GM12878 (cell line): ENCODE measurements around the gene WDR72. TPM values are rescaled to one million over a fixed set of nuclear protein-coding genes. Genes with fewer than 3 reads are reported as not detected.

Source experiments
- CHD1 ChIP-seq: IDR thresholded peaks from 2 replicates; pipeline ENCODE4 v1.6.1; 2012; ENCODE audit warnings: low read depth, low read length, improper control_type of control experiment
- POLR2AphosphoS5 ChIP-seq: IDR thresholded peaks from 2 replicates; pipeline ENCODE4 v1.6.1; 2011; ENCODE audit warnings: mild to moderate bottlenecking, low read length, inconsistent platforms
- TAF1 ChIP-seq: IDR thresholded peaks from 2 replicates; pipeline ENCODE4 v1.6.1; 2011; ENCODE audit warnings: mild to moderate bottlenecking, low read depth, low read length, borderline replicate concordance
- TCF3 ChIP-seq: IDR thresholded peaks from 2 replicates; pipeline ENCODE4 v1.6.1; 2012; ENCODE audit warnings: low read depth, mild to moderate bottlenecking, low read length, borderline replicate concordance; ENCODE audit not compliant: insufficient read depth
- YBX1 ChIP-seq: fragments of 450-650 bp; IDR thresholded peaks from 2 replicates; pipeline ENCODE4 v1.6.1; 2016; ENCODE audit warnings: antibody characterized with exemption
- ZBTB40 ChIP-seq: fragments of 450-650 bp; IDR thresholded peaks from 2 replicates; pipeline ENCODE4 v1.6.1; 2016; ENCODE audit warnings: mild to moderate bottlenecking, moderate library complexity, borderline replicate concordance
- polyA plus RNA-seq, 11 experiments: library from polyadenylated mRNA; depleted of rRNA in 4 of 11; unstranded in 6 of 11; stranded (reverse) in 5 of 11; fragments of >200 nt; fragmentation: Nextera tagmentation in 4 of 11; fragmentation: Illumina TruSeq in 1 of 11; extraction: Ambion mirVana in 4 of 11; extraction: Trizol in 1 of 11; gene quantifications; 1 replicate in 1 of 11; 2 replicates in 10 of 11; pipeline versions ENCODE4 v1.2.1 to v1.2.3, GENCODE V29; 2011 to 2016; ENCODE audit warnings: inconsistent platforms in 2 of 11, missing spikeins in 2 of 11, low read depth in 1 of 11
- total RNA-seq, 4 experiments: library from RNA; depleted of rRNA in 3 of 4; stranded (reverse); fragments of >200 nt in 3 of 4; fragmentation: Illumina TruSeq in 1 of 4; extraction: Trizol in 1 of 4; gene quantifications; 2 replicates each; pipeline versions ENCODE4 v1.2.1 to v1.2.3, GENCODE V29; 2013 to 2021
- TF ChIP-seq, protein P1 (sequence below), 3 experiments: IDR thresholded peaks in 2 of 3; conservative IDR thresholded peaks in 1 of 3; 2 replicates each; pipeline ENCODE4 v1.5.1; 2011; ENCODE audit warnings: low read depth in 3 of 3, low read length in 3 of 3, mild to moderate bottlenecking in 3 of 3, control low read depth in 2 of 3, moderate library complexity in 2 of 3, inconsistent platforms in 1 of 3, mixed read lengths in 1 of 3; ENCODE audit not compliant: control insufficient read depth in 2 of 3, insufficient read depth in 1 of 3; ENCODE audit errors: extremely low read depth in 1 of 3
- TF ChIP-seq, protein P2 (sequence below): IDR thresholded peaks from 2 replicates; pipeline ENCODE4 v1.6.1; 2012; ENCODE audit warnings: low read length, inconsistent platforms
- TF ChIP-seq, protein P3 (sequence below): fragments of 450-650 bp; formaldehyde crosslinking; IDR thresholded peaks from 2 replicates; pipeline ENCODE4 v1.4.0; 2020; ENCODE audit warnings: mild to moderate bottlenecking, moderate library complexity

WDR72 gene
- total and polyA plus RNA-seq, 10 of the 15 experiments (the other 5 are each of a cell fraction or from before 2014, with no cell fraction given): 0.03 TPM; not detected in 9

DNA sequence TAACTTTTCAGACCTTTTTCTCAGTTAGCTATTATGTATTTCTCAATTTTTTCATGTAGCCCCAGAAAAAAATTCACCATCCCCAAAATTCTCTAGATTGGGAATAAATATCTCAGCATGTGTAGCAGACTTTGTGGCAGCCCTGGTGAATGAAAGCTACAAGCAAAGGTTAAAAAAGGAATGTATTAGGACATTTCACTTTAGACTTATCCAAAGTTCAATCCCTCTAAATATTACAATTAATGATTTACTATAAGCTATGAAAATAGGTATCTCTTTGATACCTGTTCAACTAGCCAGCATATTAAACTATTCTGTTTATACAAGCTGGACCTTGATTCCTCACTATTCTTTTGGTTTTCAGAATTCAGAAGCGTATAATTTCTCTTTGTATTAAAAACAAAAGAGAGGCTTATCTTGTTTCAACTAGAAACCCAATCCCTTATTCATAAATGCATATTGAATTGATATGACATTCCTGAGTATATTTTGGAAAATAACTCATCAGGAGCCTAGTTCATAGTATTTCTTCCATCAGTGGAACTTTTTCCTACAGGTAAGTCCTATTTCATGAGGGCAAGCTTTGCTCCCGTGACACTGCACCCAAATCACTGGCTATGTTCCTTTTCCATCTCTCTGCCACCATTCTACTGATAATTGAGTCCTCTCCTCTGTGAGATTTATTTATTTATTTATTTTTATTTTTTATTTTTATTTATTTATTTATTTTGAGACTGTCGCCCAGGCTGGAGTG, 38.0 kb downstream of the WDR72 start (continued):
- TF ChIP-seq ZBTB40 (no peak), TAF1 (no peak), TCF3 (no peak), POLR2AphosphoS5 (no peak), CHD1 (no peak), YBX1 (no peak)
- TF ChIP-seq, protein P1, sequence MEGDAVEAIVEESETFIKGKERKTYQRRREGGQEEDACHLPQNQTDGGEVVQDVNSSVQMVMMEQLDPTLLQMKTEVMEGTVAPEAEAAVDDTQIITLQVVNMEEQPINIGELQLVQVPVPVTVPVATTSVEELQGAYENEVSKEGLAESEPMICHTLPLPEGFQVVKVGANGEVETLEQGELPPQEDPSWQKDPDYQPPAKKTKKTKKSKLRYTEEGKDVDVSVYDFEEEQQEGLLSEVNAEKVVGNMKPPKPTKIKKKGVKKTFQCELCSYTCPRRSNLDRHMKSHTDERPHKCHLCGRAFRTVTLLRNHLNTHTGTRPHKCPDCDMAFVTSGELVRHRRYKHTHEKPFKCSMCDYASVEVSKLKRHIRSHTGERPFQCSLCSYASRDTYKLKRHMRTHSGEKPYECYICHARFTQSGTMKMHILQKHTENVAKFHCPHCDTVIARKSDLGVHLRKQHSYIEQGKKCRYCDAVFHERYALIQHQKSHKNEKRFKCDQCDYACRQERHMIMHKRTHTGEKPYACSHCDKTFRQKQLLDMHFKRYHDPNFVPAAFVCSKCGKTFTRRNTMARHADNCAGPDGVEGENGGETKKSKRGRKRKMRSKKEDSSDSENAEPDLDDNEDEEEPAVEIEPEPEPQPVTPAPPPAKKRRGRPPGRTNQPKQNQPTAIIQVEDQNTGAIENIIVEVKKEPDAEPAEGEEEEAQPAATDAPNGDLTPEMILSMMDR (IDR thresholded peaks at IDR 0.05 in 2 of 3, conservative IDR thresholded peaks at IDR 0.05 in 1 of 3; ENCODE audit: control insufficient read depth in 2 of 3, extremely low read depth in 1 of 3, insufficient read depth in 1 of 3, low read depth in 3 of 3, low read length in 3 of 3): no peak
- TF ChIP-seq, protein P2, sequence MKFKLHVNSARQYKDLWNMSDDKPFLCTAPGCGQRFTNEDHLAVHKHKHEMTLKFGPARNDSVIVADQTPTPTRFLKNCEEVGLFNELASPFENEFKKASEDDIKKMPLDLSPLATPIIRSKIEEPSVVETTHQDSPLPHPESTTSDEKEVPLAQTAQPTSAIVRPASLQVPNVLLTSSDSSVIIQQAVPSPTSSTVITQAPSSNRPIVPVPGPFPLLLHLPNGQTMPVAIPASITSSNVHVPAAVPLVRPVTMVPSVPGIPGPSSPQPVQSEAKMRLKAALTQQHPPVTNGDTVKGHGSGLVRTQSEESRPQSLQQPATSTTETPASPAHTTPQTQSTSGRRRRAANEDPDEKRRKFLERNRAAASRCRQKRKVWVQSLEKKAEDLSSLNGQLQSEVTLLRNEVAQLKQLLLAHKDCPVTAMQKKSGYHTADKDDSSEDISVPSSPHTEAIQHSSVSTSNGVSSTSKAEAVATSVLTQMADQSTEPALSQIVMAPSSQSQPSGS: no peak
- TF ChIP-seq, protein P3, sequence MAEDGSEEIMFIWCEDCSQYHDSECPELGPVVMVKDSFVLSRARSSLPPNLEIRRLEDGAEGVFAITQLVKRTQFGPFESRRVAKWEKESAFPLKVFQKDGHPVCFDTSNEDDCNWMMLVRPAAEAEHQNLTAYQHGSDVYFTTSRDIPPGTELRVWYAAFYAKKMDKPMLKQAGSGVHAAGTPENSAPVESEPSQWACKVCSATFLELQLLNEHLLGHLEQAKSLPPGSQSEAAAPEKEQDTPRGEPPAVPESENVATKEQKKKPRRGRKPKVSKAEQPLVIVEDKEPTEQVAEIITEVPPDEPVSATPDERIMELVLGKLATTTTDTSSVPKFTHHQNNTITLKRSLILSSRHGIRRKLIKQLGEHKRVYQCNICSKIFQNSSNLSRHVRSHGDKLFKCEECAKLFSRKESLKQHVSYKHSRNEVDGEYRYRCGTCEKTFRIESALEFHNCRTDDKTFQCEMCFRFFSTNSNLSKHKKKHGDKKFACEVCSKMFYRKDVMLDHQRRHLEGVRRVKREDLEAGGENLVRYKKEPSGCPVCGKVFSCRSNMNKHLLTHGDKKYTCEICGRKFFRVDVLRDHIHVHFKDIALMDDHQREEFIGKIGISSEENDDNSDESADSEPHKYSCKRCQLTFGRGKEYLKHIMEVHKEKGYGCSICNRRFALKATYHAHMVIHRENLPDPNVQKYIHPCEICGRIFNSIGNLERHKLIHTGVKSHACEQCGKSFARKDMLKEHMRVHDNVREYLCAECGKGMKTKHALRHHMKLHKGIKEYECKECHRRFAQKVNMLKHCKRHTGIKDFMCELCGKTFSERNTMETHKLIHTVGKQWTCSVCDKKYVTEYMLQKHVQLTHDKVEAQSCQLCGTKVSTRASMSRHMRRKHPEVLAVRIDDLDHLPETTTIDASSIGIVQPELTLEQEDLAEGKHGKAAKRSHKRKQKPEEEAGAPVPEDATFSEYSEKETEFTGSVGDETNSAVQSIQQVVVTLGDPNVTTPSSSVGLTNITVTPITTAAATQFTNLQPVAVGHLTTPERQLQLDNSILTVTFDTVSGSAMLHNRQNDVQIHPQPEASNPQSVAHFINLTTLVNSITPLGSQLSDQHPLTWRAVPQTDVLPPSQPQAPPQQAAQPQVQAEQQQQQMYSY: no peak
